Vagina (tissue), 2 donors: Measurements from ENCODE around the gene PCSK5. TPM values are rescaled to one million over a fixed set of nuclear protein-coding genes. Genes with fewer than 3 reads are reported as not detected.

Experiments
- DNase-seq, 2 donors: peaks; one replicate each; pipeline ENCODE4 v3.0.0-alpha.2; 2017; ENCODE audit errors: extremely low spot score in 2 of 2
- H3K27ac ChIP-seq: fragments of 200-600 bp; sonication (generic); one replicate; pipeline ENCODE4 v1.5.1; 2019
- H3K27me3 ChIP-seq: fragments of 200-600 bp; sonication (generic); one replicate; pipeline ENCODE4 v1.5.1; 2019
- H3K36me3 ChIP-seq, 2 donors: fragments of 200-600 bp; sonication (generic); one replicate each; pipeline ENCODE4 v1.5.1; 2017 to 2019
- H3K4me1 ChIP-seq: fragments of 200-600 bp; sonication (generic); one replicate; pipeline ENCODE4 v1.5.1; 2019
- H3K4me3 ChIP-seq, 2 donors: fragments of 200-600 bp; sonication (generic); 1 replicate in 1 of 2; 2 replicates in 1 of 2; pipeline ENCODE4 v1.5.1; 2016 to 2019
- H3K9me3 ChIP-seq: fragments of 200-600 bp; sonication (generic); one replicate; pipeline ENCODE4 v1.5.1; 2019
- CTCF ChIP-seq, 3 experiments: fragments of 450-650 bp in 2 of 3; fragments of 200-600 bp in 1 of 3; sonication (generic) in 1 of 3; IDR thresholded peaks; one replicate each; pipeline ENCODE4 v1.5.1; 2017 to 2019; ENCODE audit warnings: antibody characterized with exemption in 3 of 3, mild to moderate bottlenecking in 2 of 3, moderate library complexity in 2 of 3
- POLR2A ChIP-seq, 2 donors: fragments of 450-650 bp; IDR thresholded peaks; one replicate each; pipeline ENCODE4 v1.6.1; 2017; ENCODE audit warnings: antibody characterized with exemption in 2 of 2, mild to moderate bottlenecking in 2 of 2, moderate library complexity in 2 of 2
- POLR2AphosphoS5 ChIP-seq, 2 donors: sonication (generic); formaldehyde crosslinking; IDR thresholded peaks; one replicate each; pipeline ENCODE4 v1.9.0; 2017; ENCODE audit warnings: antibody characterized with exemption in 2 of 2, mild to moderate bottlenecking in 2 of 2, low read depth in 1 of 2; ENCODE audit not compliant: insufficient read depth in 1 of 2
- intact Hi-C: fragments of 100-400 bp; cut with DNase I; formaldehyde crosslinking; loops from one replicate; pipeline ENCODE4 v1.15.1; 2023
- total RNA-seq: library from RNA; depleted of rRNA; stranded (reverse); fragments of >200 nt; gene quantifications from one replicate; pipeline ENCODE4 v1.2.3, GENCODE V29; 2016

Gene PCSK5
- total RNA-seq, 1 donor from 2014 or later, result 22.6 TPM

DNA sequence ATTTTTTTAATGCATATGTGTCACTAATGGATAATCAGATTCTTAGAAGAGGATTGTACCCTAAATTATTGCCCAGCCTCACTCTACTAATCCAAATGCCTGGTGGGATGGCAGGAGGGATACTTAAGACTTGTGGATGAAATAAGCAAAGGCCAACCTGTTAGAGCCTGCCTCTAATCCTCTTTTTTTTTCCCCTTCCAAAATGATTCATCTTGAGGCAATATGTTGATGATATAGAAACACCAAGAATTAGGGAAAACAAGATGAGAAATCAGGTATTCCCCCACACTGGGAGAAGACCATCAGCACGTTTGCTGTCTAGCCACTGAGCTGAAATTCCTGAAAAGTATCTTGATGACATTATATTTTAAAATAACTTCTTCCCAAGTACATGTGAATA lies 451.7 kb downstream of the PCSK5 start:
- Histone ChIP-seq H3K27me3 (no peaks in the 10 kb centered on the region), H3K9me3 (no peaks in the 10 kb centered on the region), H3K4me1 (no peaks in the 10 kb centered on the region), H3K36me3 (no peaks in the 10 kb centered on the region), H3K4me3 (no peak overlapping the region), H3K27ac (no peak overlapping the region)
- TF ChIP-seq POLR2A (IDR thresholded peaks at IDR 0.05), result no peak
- no peak for DNase-seq
- intact Hi-C loops, result no loop called here

DNA sequence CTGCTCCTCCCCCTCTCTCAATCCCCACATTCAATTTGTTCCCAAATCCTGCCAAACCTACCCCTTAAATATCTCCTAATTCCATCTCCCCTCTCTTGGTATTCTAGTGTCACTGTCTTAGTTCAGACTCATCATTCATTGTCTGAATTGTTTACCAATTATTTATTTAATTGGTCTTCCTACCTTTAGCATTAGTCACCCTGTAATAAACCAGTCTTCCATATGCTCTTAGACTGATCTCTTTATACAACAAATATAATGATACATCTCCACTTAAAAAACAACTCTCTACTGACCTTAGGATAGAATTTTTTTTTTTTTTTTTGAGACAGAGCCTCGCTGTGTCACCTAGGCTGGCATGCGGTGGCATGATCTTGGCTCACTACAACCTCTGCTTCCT lies 452.4 kb downstream of the PCSK5 start:
- Histone ChIP-seq H3K36me3 (no peaks in the 10 kb centered on the region), H3K27ac (no peak overlapping the region), H3K9me3 (no peaks in the 10 kb centered on the region), H3K4me1 (no peaks in the 10 kb centered on the region), H3K4me3 (no peak overlapping the region), H3K27me3 (no peaks in the 10 kb centered on the region)
- no peak for DNase-seq
- TF ChIP-seq POLR2A (IDR thresholded peaks at IDR 0.05) (no peak), CTCF (IDR thresholded peaks at IDR 0.05) (no peak), POLR2AphosphoS5 (IDR thresholded peaks at IDR 0.05; ENCODE audit: insufficient read depth in 1 of 2, low read depth in 1 of 2) (no peak)
- intact Hi-C loops, result no loop called here

- intact Hi-C loops, result no loop called here
- Histone ChIP-seq H3K4me3 (no peak overlapping the region), H3K27ac (no peak overlapping the region), H3K36me3 (no peaks in the 10 kb centered on the region), H3K9me3 (no peaks in the 10 kb centered on the region), H3K4me1 (no peaks in the 10 kb centered on the region), H3K27me3 (no peaks in the 10 kb centered on the region)
- no peak for DNase-seq
- no peak for TF ChIP-seq POLR2AphosphoS5 (IDR thresholded peaks at IDR 0.05; ENCODE audit: insufficient read depth in 1 of 2, low read depth in 1 of 2)
- no peak for TF ChIP-seq CTCF (IDR thresholded peaks at IDR 0.05)
- TF ChIP-seq POLR2A (IDR thresholded peaks at IDR 0.05), result no peak
Observed at GRCh38 chr9:76349865-76350264, 459.4 kb downstream of the PCSK5 start.

GRCh38 chr9:76351006-76351405 lies 460.5 kb downstream of the PCSK5 start:
- H3K27me3 ChIP-seq, result no peaks in the 10 kb centered on the region
- H3K27ac ChIP-seq, result no peak overlapping the region
- intact Hi-C loops, result no loop called here
- H3K36me3 ChIP-seq, result no peaks in the 10 kb centered on the region
- DNase-seq, result no peak
- TF ChIP-seq CTCF (IDR thresholded peaks at IDR 0.05) (no peak), POLR2A (IDR thresholded peaks at IDR 0.05) (no peak), POLR2AphosphoS5 (IDR thresholded peaks at IDR 0.05; ENCODE audit: insufficient read depth in 1 of 2, low read depth in 1 of 2) (no peak)
- no peaks in the 10 kb centered on the region for H3K9me3 ChIP-seq
- H3K4me1 ChIP-seq, result no peaks in the 10 kb centered on the region
- H3K4me3 ChIP-seq, result no peak overlapping the region

- no peak for DNase-seq
- no peaks in the 10 kb centered on the region for H3K4me1 ChIP-seq
- TF ChIP-seq POLR2A (IDR thresholded peaks at IDR 0.05) (no peak), POLR2AphosphoS5 (IDR thresholded peaks at IDR 0.05; ENCODE audit: insufficient read depth in 1 of 2, low read depth in 1 of 2) (no peak), CTCF (IDR thresholded peaks at IDR 0.05) (no peak)
- no peaks in the 10 kb centered on the region for H3K9me3 ChIP-seq
- intact Hi-C loops, result no loop called here
- H3K27ac ChIP-seq, result no peak overlapping the region
- H3K27me3 ChIP-seq, result no peaks in the 10 kb centered on the region
- no peak overlapping the region for H3K4me3 ChIP-seq
- no peaks in the 10 kb centered on the region for H3K36me3 ChIP-seq
Observed at GRCh38 chr9:76352026-76352620, 461.6 kb downstream of the PCSK5 start.
